ENCODE data around the gene ENG. TPM values are rescaled to one million over a fixed set of nuclear protein-coding genes. Genes with fewer than 3 reads are reported as not detected.

The ENG gene
- total and polyA plus RNA-seq, 2 of the 8 experiments (the other 6 are each of a cell fraction or from before 2014, with no cell fraction given) = 1.8 to 4.4 TPM

- Histone ChIP-seq H3K18ac (ENCODE audit: extremely low read depth, low read length) (peak overlapping the region; percentile 65; the same call in 1 of the 2 replicates), H3K27ac (ENCODE audit: low read depth, low read length) (no peak overlapping the region), H2AFZ (ENCODE audit: low read length) (no peak overlapping the region), H3K79me1 (ENCODE audit: low read depth, low read length) (no peaks in the 10 kb centered on the region), H2AK5ac (ENCODE audit: low read depth, low read length) (no peak overlapping the region), H3K4me1 (replicated peaks in 1 of 4; ENCODE audit: control insufficient read depth in 3 of 4, insufficient read depth in 4 of 4, low read length in 3 of 4) (peaks cover 1 to 15% (median 8%) of the 10 kb centered on the region in 4 experiments), H3K4me2 (ENCODE audit: insufficient read depth in 1 of 2, low read depth in 2 of 2, low read length in 2 of 2) (peak overlapping the region in 1 of 2 experiments; percentile 58; a peak in 2 of 4 replicates), H4K8ac (ENCODE audit: extremely low read depth, insufficient read depth, low read length) (no peak overlapping the region), H3K4ac (replicated peaks; ENCODE audit: insufficient read length, low read depth, low read length) (no peak overlapping the region), H2BK15ac (ENCODE audit: low read length) (peak overlapping the region; percentile 88; the same call in 1 of the 2 replicates), H2BK120ac (replicated peaks; ENCODE audit: low read depth, low read length) (no peak overlapping the region), H2BK12ac (ENCODE audit: low read depth, low read length) (peak overlapping the region; percentile 52; the same call in 1 of the 2 replicates), H3K36me3 (ENCODE audit: control insufficient read depth in 2 of 4, insufficient read depth in 4 of 4, low read length in 3 of 4) (no peaks in the 10 kb centered on the region), H3K14ac (ENCODE audit: insufficient read length) (no peak overlapping the region), H4K91ac (replicated peaks; ENCODE audit: insufficient read length, low read length) (no peak overlapping the region), H3K9ac (replicated peaks in 1 of 4; ENCODE audit: extremely low read depth in 1 of 4, low read depth in 3 of 4, low read length in 3 of 4) (no peak overlapping the region), H3K23me2 (ENCODE audit: low read depth, low read length) (no peaks in the 10 kb centered on the region; the same call in 1 of the 2 replicates), H4K5ac (ENCODE audit: insufficient read length, low read depth, low read length) (no peak overlapping the region), H3K79me2 (ENCODE audit: control insufficient read depth in 1 of 2, insufficient read depth in 2 of 2, low read length in 2 of 2) (no peaks in the 10 kb centered on the region), H2BK20ac (ENCODE audit: low read length) (peak overlapping the region; percentile 32; the same call in 1 of the 2 replicates), H3K9me3 (ENCODE audit: insufficient read depth in 2 of 2, low read depth in 1 of 2, low read length in 1 of 2) (no peaks in the 10 kb centered on the region), H4K20me1 (replicated peaks in 1 of 2; ENCODE audit: control insufficient read depth in 1 of 2, insufficient read depth in 2 of 2, low read length in 2 of 2) (no peaks in the 10 kb centered on the region), H3K56ac (replicated peaks; ENCODE audit: insufficient read length, low read depth, low read length) (no peak overlapping the region), H3K23ac (ENCODE audit: insufficient read length) (no peak overlapping the region), H3K27me3 (replicated peaks in 1 of 4; ENCODE audit: control insufficient read depth in 3 of 4, extremely low read depth in 1 of 4, insufficient read depth in 3 of 4, low read length in 3 of 4) (no peaks in the 10 kb centered on the region), H3K4me3 (ENCODE audit: extremely low read depth in 1 of 4, insufficient read depth in 2 of 4, low read depth in 3 of 4, low read length in 4 of 4) (peak overlapping the region in 1 of 4 experiments; percentile 68; a peak in 2 of 8 replicates), H2BK5ac (ENCODE audit: low read depth, low read length) (0 out of 2 replicates have a peak overlapping the region, but pooled peaks have one; percentile 15)
- DNase-seq (ENCODE audit: low read depth in 1 of 2, low spot score in 2 of 2) (no peak), FAIRE-seq (no peak)
- ChIA-PET CTCF (ENCODE audit: partially characterized antibody) (interaction anchor here (1.1 to 14.6 kb wide), 8 partner anchors 9 to 100 kb away, joined by 3 to 227 read pairs (median 6); partner anchors contain the start of genes CDK9, SH2D3C and TOR2A), POLR2A (ENCODE audit: partially characterized antibody) (interaction anchor here (1.2 to 1.9 kb wide), 3 partner anchors 16 to 28 kb away, joined by 3 to 6 read pairs (median 4); no protein-coding TSS in a partner anchor)
- 79% methylated on average over 4 of the region's 4 CpGs; no CpG with 5 or more reads in 1 of the 2 experiments for WGBS, 2 experiments (ENCODE audit: extremely low coverage in 1 of 2, insufficient coverage in 1 of 2, insufficient read length in 1 of 2, insufficient replicate concordance in 2 of 2, low coverage in 1 of 2, low lambda C conversion rate in 2 of 2, missing lambda C conversion rate in 1 of 2)
- TF ChIP-seq, protein P1, sequence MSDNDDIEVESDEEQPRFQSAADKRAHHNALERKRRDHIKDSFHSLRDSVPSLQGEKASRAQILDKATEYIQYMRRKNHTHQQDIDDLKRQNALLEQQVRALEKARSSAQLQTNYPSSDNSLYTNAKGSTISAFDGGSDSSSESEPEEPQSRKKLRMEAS (IDR thresholded peaks at IDR 0.05) = no peak
- no peak for TF ChIP-seq RBBP5 (IDR thresholded peaks at IDR 0.05; ENCODE audit: borderline replicate concordance, low read depth, low read length)
- TF ChIP-seq TAF1 (IDR thresholded peaks at IDR 0.05; ENCODE audit: low read depth, low read length) = no peak
- TF ChIP-seq KDM4A (IDR thresholded peaks at IDR 0.05; ENCODE audit: low read depth, low read length, severe bottlenecking) = no peak
- TF ChIP-seq NANOG (IDR thresholded peaks at IDR 0.05; ENCODE audit: insufficient read depth, low read depth, low read length, poor library complexity, severe bottlenecking) = no peak
- no peak for TF ChIP-seq JUND (IDR thresholded peaks at IDR 0.05; ENCODE audit: low read length)
These were observed 84.4 kb downstream of the ENG start for GRCh38 chr9:127769929-127770582.
